A549 (cell line): Measurements from ENCODE around the gene ACOT11. TPM values are rescaled to one million over a fixed set of nuclear protein-coding genes. Genes with fewer than 3 reads are reported as not detected.

Source experiments
- ATAC-seq, 2 experiments: fragments of 200-7000 bp in 1 of 2; fragments of >200 bp in 1 of 2; cut with Nextera tagmentation in 1 of 2; cut with Tn5 transposase in 1 of 2; 3 replicates each; pipeline versions ENCODE4 v1.8.0 to v1.9.1; 2018 to 2020; ENCODE audit warnings: mild to moderate bottlenecking in 1 of 2, moderate library complexity in 1 of 2
- CTCF ChIA-PET: fragments of 300-600 bp; sonication (Branson Sonifier 250); formaldehyde crosslinking; extraction: SDS; loops from one replicate; lab custom pipeline; 2021; ENCODE audit warnings: antibody characterized with exemption, inconsistent platforms; lab: Yijun Ruan, JAX
- POLR2A ChIA-PET: fragments of 350-600 bp; formaldehyde crosslinking; extraction: SDS; loops from one replicate; lab custom pipeline; 2021; ENCODE audit warnings: antibody characterized with exemption, inconsistent platforms; lab: Yijun Ruan, JAX
- DNase-seq, 2 experiments: peaks; one replicate each; pipeline versions ENCODE4 v3.0.0 to v3.0.0-alpha.2; 2011 to 2016; ENCODE audit warnings: low read depth in 1 of 2, low spot score in 1 of 2
- FAIRE-seq: peaks from 2 replicates; lab custom pipeline; 2011; peaks lifted over from hg19 to GRCh38; lab: Jason Lieb, UNC
- H3K27ac ChIP-seq, 2 experiments: fragments of >200 bp; sonication (Bioruptor Twin); formaldehyde crosslinking; 3 replicates each; pipeline ENCODE4 v1.5.1; 2016 to 2017
- H3K4me1 ChIP-seq: fragments of >200 bp; sonication (Bioruptor Twin); formaldehyde crosslinking; 3 replicates; pipeline ENCODE4 v1.6.1; 2016
- H3K4me2 ChIP-seq: fragments of >200 bp; sonication (Bioruptor Twin); formaldehyde crosslinking; 3 replicates; pipeline ENCODE4 v1.6.1; 2016
- H3K4me3 ChIP-seq: fragments of >200 bp; sonication (Bioruptor Twin); formaldehyde crosslinking; 3 replicates; pipeline ENCODE4 v1.5.1; 2016
- H3K9me3 ChIP-seq: fragments of >200 bp; sonication (Bioruptor Twin); formaldehyde crosslinking; 3 replicates; pipeline ENCODE4 v1.6.1; 2016
- ATOH8 ChIP-seq: fragments of 250-450 bp; sonication (Bioruptor Pico); IDR thresholded peaks from 2 replicates; pipeline ENCODE4 v1.5.0; 2020; ENCODE audit warnings: low read depth, mild to moderate bottlenecking, moderate library complexity
- CBX2 ChIP-seq: fragments of 200-600 bp; sonication (generic); IDR thresholded peaks from 2 replicates; pipeline ENCODE4 v1.6.1; 2016; ENCODE audit warnings: low read depth, mild to moderate bottlenecking, borderline replicate concordance
- CEBPB ChIP-seq, 2 experiments: fragments of >200 bp in 1 of 2; sonication (Bioruptor Twin) in 1 of 2; formaldehyde crosslinking in 1 of 2; IDR thresholded peaks; 2 replicates each; pipeline ENCODE4 v1.6.1; 2012 to 2016
- CHD2 ChIP-seq: fragments of 150-350 bp; IDR thresholded peaks from 2 replicates; pipeline ENCODE4 v1.6.1; 2014; ENCODE audit warnings: low read length; ENCODE audit not compliant: partially characterized antibody
- EHMT2 ChIP-seq: fragments of 200-600 bp; sonication (generic); IDR thresholded peaks from 2 replicates; pipeline ENCODE4 v1.6.1; 2016; ENCODE audit warnings: antibody characterized with exemption, low read depth, mild to moderate bottlenecking, moderate library complexity
- ESRRA ChIP-seq: fragments of 150-350 bp; IDR thresholded peaks from 2 replicates; pipeline ENCODE4 v1.6.1; 2014; ENCODE audit warnings: mild to moderate bottlenecking, low read length, borderline replicate concordance
- FOSB ChIP-seq: fragments of 250-450 bp; sonication (Bioruptor Pico); IDR thresholded peaks from 2 replicates; pipeline ENCODE4 v1.5.0; 2020; ENCODE audit warnings: mild to moderate bottlenecking, moderate library complexity
- FOXS1 ChIP-seq: fragments of 250-450 bp; sonication (Bioruptor Pico); IDR thresholded peaks from 2 replicates; pipeline ENCODE4 v1.5.0; 2020; ENCODE audit warnings: mild to moderate bottlenecking, moderate library complexity
- HDAC2 ChIP-seq: fragments of 200-600 bp; sonication (generic); IDR thresholded peaks from 2 replicates; pipeline ENCODE4 v1.6.1; 2016
- HES2 ChIP-seq: fragments of >200 bp; sonication (Bioruptor Twin); formaldehyde crosslinking; IDR thresholded peaks from 2 replicates; pipeline ENCODE4 v1.6.1; 2016
- HEYL ChIP-seq: fragments of 250-450 bp; sonication (Bioruptor Pico); IDR thresholded peaks from 2 replicates; pipeline ENCODE4 v1.8.0; 2021; ENCODE audit warnings: mild to moderate bottlenecking, moderate library complexity
- HMGXB4 ChIP-seq: fragments of 250-450 bp; sonication (Bioruptor Pico); IDR thresholded peaks from 2 replicates; pipeline ENCODE4 v1.5.0; 2021; ENCODE audit warnings: mild to moderate bottlenecking, moderate library complexity, borderline replicate concordance
- HOXA7 ChIP-seq: fragments of 250-450 bp; sonication (Bioruptor Pico); IDR thresholded peaks from 2 replicates; pipeline ENCODE4 v1.5.0; 2020; ENCODE audit warnings: mild to moderate bottlenecking, moderate library complexity
- HOXB13 ChIP-seq: fragments of 250-450 bp; sonication (Bioruptor Pico); IDR thresholded peaks from 2 replicates; pipeline ENCODE4 v1.5.0; 2020; ENCODE audit warnings: low read depth, mild to moderate bottlenecking, moderate library complexity
- JUN ChIP-seq, 2 experiments: fragments of >200 bp; sonication (Bioruptor Twin); formaldehyde crosslinking; IDR thresholded peaks; 2 replicates in 1 of 2; 3 replicates in 1 of 2; pipeline ENCODE4 v1.6.1; 2016 to 2017
- JUNB ChIP-seq: fragments of >200 bp; sonication (Bioruptor Twin); formaldehyde crosslinking; IDR thresholded peaks from 2 replicates; pipeline ENCODE4 v1.6.1; 2016
- KDM5A ChIP-seq: fragments of 200-600 bp; sonication (generic); IDR thresholded peaks from 2 replicates; pipeline ENCODE4 v1.6.1; 2016; ENCODE audit warnings: antibody characterized with exemption, mild to moderate bottlenecking
- MAZ ChIP-seq: fragments of 150-350 bp; IDR thresholded peaks from 2 replicates; pipeline ENCODE4 v1.6.1; 2014; ENCODE audit warnings: antibody characterized with exemption, low read depth, low read length, borderline replicate concordance
- MYC ChIP-seq: IDR thresholded peaks from 2 replicates; pipeline ENCODE4 v1.6.1; 2012; ENCODE audit warnings: mild to moderate bottlenecking, inconsistent platforms, low read length, improper control_type of control experiment, borderline replicate concordance
- PHF8 ChIP-seq: fragments of 200-600 bp; sonication (generic); IDR thresholded peaks from 2 replicates; pipeline ENCODE4 v1.6.1; 2016; ENCODE audit warnings: low read depth, mild to moderate bottlenecking, antibody characterized with exemption, moderate library complexity, borderline replicate concordance
- RAD21 ChIP-seq, 2 experiments: fragments of >200 bp in 1 of 2; sonication (Bioruptor Twin) in 1 of 2; formaldehyde crosslinking in 1 of 2; IDR thresholded peaks in 1 of 2; conservative IDR thresholded peaks in 1 of 2; 2 replicates in 1 of 2; 3 replicates in 1 of 2; pipeline ENCODE4 v1.6.1; 2012 to 2018; ENCODE audit warnings: inconsistent platforms in 1 of 2
- RCOR1 ChIP-seq: fragments of 150-350 bp; IDR thresholded peaks from 2 replicates; pipeline ENCODE4 v1.6.1; 2014; ENCODE audit warnings: antibody characterized with exemption, low read length, low read depth
- RFX5 ChIP-seq: fragments of 450-650 bp; IDR thresholded peaks from 2 replicates; pipeline ENCODE4 v1.7.1; 2014; ENCODE audit warnings: antibody characterized with exemption, mild to moderate bottlenecking, moderate library complexity
- SMC3 ChIP-seq: fragments of >200 bp; sonication (Bioruptor Twin); formaldehyde crosslinking; IDR thresholded peaks from 3 replicates; pipeline ENCODE4 v1.6.1; 2018; ENCODE audit warnings: inconsistent platforms
- SREBF2 ChIP-seq: fragments of 450-650 bp; IDR thresholded peaks from 2 replicates; pipeline ENCODE4 v1.6.1; 2014; ENCODE audit warnings: mild to moderate bottlenecking, moderate library complexity
- ZFP36 ChIP-seq: fragments of 450-650 bp; IDR thresholded peaks from 2 replicates; pipeline ENCODE4 v1.6.1; 2014; ENCODE audit warnings: borderline replicate concordance; ENCODE audit not compliant: partially characterized antibody
- WGBS: methylation state at CpG from one replicate; pipeline ENCODE4 v1.1.6; 2017; ENCODE audit errors: missing lambda C conversion rate; 5-methylcytosine and 5-hydroxymethylcytosine counted together
- polyA plus RNA-seq, 4 experiments: library from polyadenylated mRNA; depleted of rRNA in 3 of 4; stranded (reverse); fragments of >200 nt; fragmentation: RNase III in 1 of 4; extraction: RNeasy Plus Mini Kit Qiagen cat#74134 plus additional on column Dnase treatment in 1 of 4; gene quantifications; 2 replicates in 3 of 4; 3 replicates in 1 of 4; pipeline ENCODE4 v1.2.3, GENCODE V29; 2011 to 2017

ACOT11 gene
- polyA plus RNA-seq, 2 of the 4 experiments (the other 2 are of a cell fraction): 1.7 TPM

GRCh38 chr1:54575605-54576290, 27.7 kb downstream of the ACOT11 start:
- TF ChIP-seq HEYL (CRISPR knock-in tag): no peak
- no peak for TF ChIP-seq HOXA7 (CRISPR knock-in tag)
- TF ChIP-seq RCOR1: no peak
- TF ChIP-seq MAZ: no peak
- no peak for TF ChIP-seq HES2
- no peak for TF ChIP-seq CBX2
- TF ChIP-seq JUN (IDR thresholded peaks at IDR 0.05): no peak
- TF ChIP-seq SREBF2: no peak
- TF ChIP-seq ZFP36: no peak
- TF ChIP-seq ATOH8: no peak
- no peak overlapping the region for H3K27ac ChIP-seq
- POLR2A ChIA-PET: no interaction called here
- ATAC-seq: no peak
- no peak for DNase-seq
- H3K4me1 ChIP-seq: no peaks in the 10 kb centered on the region
- WGBS: 87% methylated on average over 6 of the region's 8 CpGs
- no peaks in the 10 kb centered on the region for H3K9me3 ChIP-seq
- FAIRE-seq: no peak
- no peak overlapping the region for H3K4me2 ChIP-seq
- H3K4me3 ChIP-seq: no peak overlapping the region
- CTCF ChIA-PET: no interaction called here

GRCh38 chr1:54577612-54578011, 29.6 kb downstream of the ACOT11 start:
- no peaks in the 10 kb centered on the region for H3K4me1 ChIP-seq
- H3K4me2 ChIP-seq: no peak overlapping the region
- ATAC-seq (no peak), DNase-seq (no peak), FAIRE-seq (no peak)
- H3K4me3 ChIP-seq: no peak overlapping the region
- POLR2A ChIA-PET: no interaction called here
- WGBS: 68% methylated on average over 6 of the region's 6 CpGs
- H3K27ac ChIP-seq: no peak overlapping the region
- CTCF ChIA-PET: no interaction called here
- H3K9me3 ChIP-seq: no peaks in the 10 kb centered on the region
- TF ChIP-seq PHF8 (no peak), FOSB (CRISPR knock-in tag) (no peak), MYC (no peak), SREBF2 (no peak), HMGXB4 (no peak), SMC3 (no peak), EHMT2 (no peak), ESRRA (no peak), HDAC2 (no peak), ATOH8 (no peak), KDM5A (no peak), CEBPB (IDR thresholded peaks at IDR 0.05) (no peak), MAZ (no peak), JUNB (no peak), HOXB13 (CRISPR knock-in tag) (no peak), RFX5 (no peak), CHD2 (no peak), RAD21 (conservative IDR thresholded peaks at IDR 0.05 in 1 of 2, IDR thresholded peaks at IDR 0.05 in 1 of 2) (no peak), FOXS1 (no peak)
